Rectal smooth muscle tissue (tissue), 1 donor: ENCODE measurements around the gene STK32C.

ENCODE experiments used
- H3K27ac ChIP-seq: one replicate; pipeline ENCODE4 v1.7.0; 2013; ENCODE audit warnings: low read depth, low read length, inconsistent platforms
- H3K27me3 ChIP-seq: one replicate; pipeline ENCODE4 v1.7.0; 2013; ENCODE audit warnings: low read length; ENCODE audit not compliant: control insufficient read depth, insufficient read depth
- H3K36me3 ChIP-seq: one replicate; pipeline ENCODE4 v1.7.0; 2013; ENCODE audit warnings: low read length; ENCODE audit not compliant: control insufficient read depth, insufficient read depth
- H3K4me1 ChIP-seq: one replicate; pipeline ENCODE4 v1.7.0; 2013; ENCODE audit warnings: low read length; ENCODE audit not compliant: control insufficient read depth, insufficient read depth
- H3K4me3 ChIP-seq: one replicate; pipeline ENCODE4 v1.7.0; 2013; ENCODE audit warnings: low read length
- H3K9ac ChIP-seq: one replicate; pipeline ENCODE4 v1.7.0; 2013; ENCODE audit warnings: low read length

STK32C gene

DNA sequence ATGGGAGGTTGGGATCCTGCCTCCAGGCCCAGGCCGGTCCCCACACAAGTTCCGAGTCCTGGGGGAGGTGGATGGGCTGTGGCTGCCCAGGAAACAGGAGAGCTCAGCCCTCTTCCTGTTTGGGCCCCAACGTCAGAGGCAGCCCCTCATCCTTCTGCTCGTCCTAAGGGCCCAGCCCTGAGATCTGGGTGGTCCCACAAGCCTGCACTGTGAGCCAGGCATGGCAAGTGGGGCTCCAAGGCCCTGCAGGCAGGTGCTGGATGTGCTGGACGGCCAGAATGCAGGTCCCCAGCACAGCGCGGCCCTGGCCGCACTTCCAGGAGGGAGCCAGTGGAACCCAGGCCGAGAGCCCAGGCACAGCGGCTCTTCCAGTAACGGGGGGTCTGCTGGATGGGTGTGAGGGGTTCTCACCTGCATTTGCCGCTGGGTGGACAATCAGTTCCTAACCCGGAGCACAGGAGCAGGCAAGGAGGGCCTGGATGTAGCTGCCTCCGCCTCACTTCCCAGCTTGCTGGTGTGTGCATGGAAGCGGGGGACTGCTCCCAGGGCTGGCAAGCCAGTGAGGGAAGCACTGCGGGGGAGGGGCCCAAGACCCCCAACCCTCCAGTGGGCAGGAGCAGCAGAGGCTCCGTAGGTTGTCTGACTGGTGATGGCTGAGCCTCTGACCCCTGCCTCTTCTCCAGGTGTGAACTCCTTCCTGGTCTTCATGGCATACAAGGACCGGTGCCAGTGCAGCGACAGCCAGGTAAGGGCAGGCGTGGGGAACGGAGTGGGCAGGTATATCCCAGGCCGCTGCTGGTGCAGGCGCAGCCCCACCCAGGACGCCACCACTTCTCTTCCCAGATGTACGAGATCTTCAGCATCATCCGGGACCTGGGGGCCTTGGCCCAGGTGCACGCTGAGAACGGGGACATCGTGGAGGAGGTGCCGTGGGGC, 111.3 kb downstream of the STK32C start:
- H3K27me3 ChIP-seq, result no peaks in the 10 kb centered on the region
- H3K4me3 ChIP-seq, result no peak overlapping the region
- no peak overlapping the region for H3K9ac ChIP-seq
- H3K4me1 ChIP-seq, result no peaks in the 10 kb centered on the region
- no peak overlapping the region for H3K27ac ChIP-seq
- no peaks in the 10 kb centered on the region for H3K36me3 ChIP-seq

DNA sequence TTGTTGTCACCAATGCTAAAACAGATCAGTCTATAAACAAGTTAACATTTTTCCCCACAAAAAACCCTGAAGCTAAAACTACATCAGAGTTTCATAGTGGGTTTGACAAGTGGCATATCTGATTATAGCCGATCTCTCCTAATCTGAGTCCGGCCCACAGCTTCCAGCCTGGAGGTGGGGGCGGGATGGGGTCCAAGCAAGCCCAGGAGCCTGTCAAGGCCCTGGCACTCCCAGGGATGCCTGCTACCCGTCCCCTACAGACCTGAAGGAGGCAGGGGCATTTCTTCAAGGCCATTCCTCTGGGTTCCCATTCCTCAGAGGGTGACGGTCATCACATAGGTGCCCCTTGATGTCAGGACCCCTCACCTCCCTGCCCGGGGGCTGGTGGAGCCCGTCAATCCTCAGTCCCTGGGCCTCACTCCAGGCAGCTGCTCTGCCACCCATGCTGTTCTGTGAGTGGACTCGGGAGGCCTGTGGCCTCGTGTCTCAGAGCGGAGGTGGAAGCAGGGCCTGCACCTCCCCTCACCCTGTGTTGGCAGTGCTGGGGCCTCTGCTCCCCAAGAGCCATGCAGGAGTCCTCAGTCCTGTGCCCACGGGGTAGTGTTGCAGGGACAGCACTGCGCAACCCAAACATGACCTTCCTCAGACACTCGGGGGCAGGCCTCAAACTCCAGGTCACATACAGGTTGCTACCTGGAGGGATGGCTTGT, 112.2 kb downstream of the STK32C start:
- H3K4me1 ChIP-seq, result no peaks in the 10 kb centered on the region
- H3K9ac ChIP-seq, result no peak overlapping the region
- H3K27me3 ChIP-seq, result no peaks in the 10 kb centered on the region
- no peaks in the 10 kb centered on the region for H3K36me3 ChIP-seq
- H3K4me3 ChIP-seq, result no peak overlapping the region
- no peak overlapping the region for H3K27ac ChIP-seq

GRCh38 chr10:132194726-132195125, 113.0 kb downstream of the STK32C start:
- Histone ChIP-seq H3K36me3 (no peaks in the 10 kb centered on the region), H3K4me3 (no peak overlapping the region), H3K9ac (no peak overlapping the region), H3K27ac (no peak overlapping the region), H3K4me1 (no peaks in the 10 kb centered on the region), H3K27me3 (no peaks in the 10 kb centered on the region)

DNA sequence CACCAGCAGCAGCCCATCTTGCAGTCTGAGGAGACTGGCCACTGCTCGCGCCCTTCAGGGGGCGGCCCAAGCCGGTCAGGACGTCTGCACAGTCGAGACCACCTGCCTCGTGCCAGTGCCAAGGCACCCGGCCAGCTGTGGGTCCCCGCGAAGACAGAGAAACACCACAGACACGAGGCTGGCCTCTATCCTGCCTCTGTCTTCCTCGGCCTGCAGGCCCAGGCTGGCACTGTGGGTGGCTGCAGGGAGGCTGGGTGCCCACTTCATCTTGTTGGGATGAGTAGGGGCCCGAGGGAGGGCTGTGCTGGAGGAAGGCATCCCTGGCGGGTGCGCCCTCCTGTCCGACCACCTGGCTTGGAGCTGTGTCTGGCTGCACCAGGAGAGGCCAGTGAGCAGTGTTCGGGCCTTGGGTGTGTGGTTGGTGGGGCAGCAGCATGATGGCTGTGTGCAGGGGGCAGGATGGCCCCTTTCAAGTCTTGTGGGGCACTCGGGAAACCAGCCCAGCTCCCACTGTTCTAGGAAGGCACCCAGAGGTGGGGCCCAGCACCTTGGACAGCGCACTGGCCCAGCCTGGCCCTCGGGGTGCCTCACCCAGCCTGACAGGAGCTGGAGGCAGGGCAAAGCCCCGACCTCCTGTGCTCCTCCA, 113.7 kb downstream of the STK32C start:
- no peaks in the 10 kb centered on the region for H3K36me3 ChIP-seq
- no peaks in the 10 kb centered on the region for H3K4me1 ChIP-seq
- no peak overlapping the region for H3K9ac ChIP-seq
- no peak overlapping the region for H3K4me3 ChIP-seq
- H3K27ac ChIP-seq, result no peak overlapping the region
- H3K27me3 ChIP-seq, result no peaks in the 10 kb centered on the region

- H3K36me3 ChIP-seq, result no peaks in the 10 kb centered on the region
- no peak overlapping the region for H3K9ac ChIP-seq
- no peak overlapping the region for H3K27ac ChIP-seq
- no peaks in the 10 kb centered on the region for H3K4me1 ChIP-seq
- H3K27me3 ChIP-seq, result peaks cover 4% of the 10 kb centered on the region
- no peak overlapping the region for H3K4me3 ChIP-seq
Observed at GRCh38 chr10:132192991-132193665, 114.6 kb downstream of the STK32C start.

- Histone ChIP-seq H3K9ac (no peak overlapping the region), H3K4me3 (no peak overlapping the region)
Observed at GRCh38 chr10:132192076-132192975, 115.4 kb downstream of the STK32C start.

GRCh38 chr10:132189810-132190422, 117.8 kb downstream of the STK32C start:
- H3K27ac ChIP-seq, result no peak overlapping the region
- no peaks in the 10 kb centered on the region for H3K4me1 ChIP-seq
- no peaks in the 10 kb centered on the region for H3K36me3 ChIP-seq
- peaks cover 21% of the 10 kb centered on the region for H3K27me3 ChIP-seq
- no peak overlapping the region for H3K4me3 ChIP-seq
- no peak overlapping the region for H3K9ac ChIP-seq

More at GRCh38 chr10:132192076-132192975, 115.4 kb downstream of the STK32C start:
- no peaks in the 10 kb centered on the region for H3K36me3 ChIP-seq
- H3K27me3 ChIP-seq, result peaks cover 12% of the 10 kb centered on the region
- no peaks in the 10 kb centered on the region for H3K4me1 ChIP-seq
- H3K27ac ChIP-seq, result no peak overlapping the region

- no peaks in the 10 kb centered on the region for H3K4me1 ChIP-seq
- no peak overlapping the region for H3K4me3 ChIP-seq
- no peak overlapping the region for H3K27ac ChIP-seq
- no peak overlapping the region for H3K9ac ChIP-seq
- peaks cover 23% of the 10 kb centered on the region for H3K27me3 ChIP-seq
- no peaks in the 10 kb centered on the region for H3K36me3 ChIP-seq
Observed at GRCh38 chr10:132189016-132189415, 118.7 kb downstream of the STK32C start.

- Histone ChIP-seq H3K4me3 (no peak overlapping the region), H3K27ac (no peak overlapping the region), H3K9ac (no peak overlapping the region), H3K4me1 (no peaks in the 10 kb centered on the region), H3K27me3 (peaks cover 23% of the 10 kb centered on the region), H3K36me3 (no peaks in the 10 kb centered on the region)
Observed at GRCh38 chr10:132188331-132188730, 119.4 kb downstream of the STK32C start.

DNA sequence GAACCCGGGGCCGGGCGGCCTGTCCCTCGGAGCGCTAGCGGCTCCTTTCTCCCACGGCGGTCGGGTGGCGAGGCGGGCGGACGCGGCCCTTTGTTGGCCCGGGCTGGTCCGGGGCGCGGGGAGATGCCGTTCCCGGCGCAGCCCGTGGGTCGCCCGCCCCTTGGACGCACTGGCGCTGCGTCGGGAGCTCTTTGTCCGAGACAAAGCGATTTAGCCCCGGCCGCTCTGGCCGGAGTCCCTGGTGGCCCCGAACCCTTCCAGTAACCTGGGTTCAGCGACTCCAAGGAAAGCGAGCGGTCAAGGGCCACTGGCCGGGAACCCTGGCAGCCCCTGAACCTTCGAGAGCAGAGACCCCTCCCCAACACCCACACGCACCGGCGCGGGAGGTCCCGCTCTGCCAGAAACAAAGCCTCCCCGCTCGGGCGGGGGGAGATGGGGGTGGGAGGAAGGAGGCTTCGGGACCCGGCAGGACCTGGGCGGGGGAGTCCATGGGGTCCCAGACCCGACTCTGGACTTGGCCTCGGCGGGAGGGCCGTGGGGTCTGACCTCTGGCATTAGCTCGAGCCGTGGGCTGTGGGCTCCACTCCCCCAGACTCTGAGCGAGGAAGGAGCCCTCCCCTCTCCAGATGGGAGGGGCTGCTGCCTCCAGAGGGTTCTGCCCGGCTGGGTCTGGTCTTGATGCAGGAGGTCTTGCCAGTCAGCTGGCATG, 120.2 kb downstream of the STK32C start:
- Histone ChIP-seq H3K9ac (no peak overlapping the region), H3K36me3 (no peaks in the 10 kb centered on the region), H3K27ac (no peak overlapping the region), H3K27me3 (peaks cover 23% of the 10 kb centered on the region), H3K4me3 (peak overlapping the region; percentile 15), H3K4me1 (no peaks in the 10 kb centered on the region)
